Measurements from ENCODE around the gene S1PR3.

DNA sequence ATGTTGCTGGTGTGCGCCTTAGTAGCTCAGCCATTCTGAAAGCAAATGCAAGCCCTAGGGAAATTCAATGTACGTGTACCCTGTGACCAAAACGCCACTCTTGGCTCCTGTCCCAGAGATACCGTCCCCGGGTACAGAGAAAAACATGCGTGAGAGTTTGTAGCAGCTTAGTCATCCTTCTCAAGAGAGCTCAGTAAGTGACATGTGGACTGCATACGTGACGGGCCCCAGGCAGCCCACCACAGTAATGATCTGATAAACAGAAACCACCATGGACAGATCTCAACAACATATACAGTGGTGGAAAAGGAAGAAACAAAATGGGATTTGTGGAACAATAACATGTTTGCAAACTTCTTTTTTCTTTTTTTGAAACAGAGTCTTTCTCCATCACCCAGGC, 45.1 kb downstream of the S1PR3 start:
- TF ChIP-seq CTCF (IDR thresholded peaks at IDR 0.05; ENCODE audit: low read depth, low read length, poor library complexity, severe bottlenecking) (no peak), EZH2phosphoT487 (IDR thresholded peaks at IDR 0.05; ENCODE audit: borderline replicate concordance, low read length) (no peak)
